Measurements from ENCODE around the gene ZNF783. TPM values are rescaled to one million over a fixed set of nuclear protein-coding genes. Genes with fewer than 3 reads are reported as not detected.

Gene ZNF783
- total and polyA plus RNA-seq, 9 of the 15 experiments (the other 6 are each of a cell fraction or from before 2014, with no cell fraction given): 0.66 to 11.2 (median 5.4) TPM

DNA sequence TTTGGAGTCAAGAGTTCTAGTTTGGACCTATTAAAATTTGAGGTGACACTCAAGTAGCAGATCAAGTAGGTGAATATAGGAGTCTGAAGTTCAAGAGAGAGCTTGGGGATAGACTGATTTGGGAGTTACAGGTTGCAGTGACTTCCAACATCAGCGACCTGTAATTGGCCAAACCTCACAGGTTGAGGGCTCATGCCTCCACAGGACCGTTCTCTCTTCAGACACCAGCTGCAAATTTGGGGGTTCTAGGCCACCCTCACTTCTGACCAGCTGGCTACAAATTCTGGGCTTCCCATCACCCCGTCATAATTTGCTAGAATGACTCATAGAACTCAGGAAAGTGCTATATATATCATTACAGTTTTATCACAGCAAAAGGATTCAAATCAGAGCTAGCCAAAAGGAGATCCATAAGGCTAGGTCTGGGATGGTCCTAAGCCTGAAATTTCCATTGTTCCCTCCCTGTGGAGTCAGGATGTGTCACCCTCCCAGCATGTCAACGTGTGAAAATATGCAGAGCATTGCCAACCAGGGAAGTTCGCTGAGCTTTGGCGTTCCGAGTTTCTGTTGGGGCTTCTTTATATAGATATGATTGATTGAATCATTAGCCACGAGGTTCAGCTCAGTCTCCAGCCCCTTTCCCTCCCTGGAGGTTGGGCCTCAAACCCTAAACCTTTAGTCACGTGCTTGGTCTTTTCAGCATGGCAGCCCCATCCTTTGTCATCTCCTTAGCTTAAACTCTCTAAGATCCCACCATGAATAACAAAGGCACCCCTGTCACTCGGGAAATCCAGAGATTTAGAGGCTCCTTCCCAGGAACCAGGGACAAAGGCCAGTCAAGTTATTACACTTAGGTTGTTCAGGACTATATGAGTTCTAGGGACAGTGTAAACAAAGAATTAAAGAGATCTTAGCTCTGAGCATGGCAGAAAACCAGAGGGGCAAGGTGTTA lies 43.3 kb upstream of the ZNF783 start:
- Histone ChIP-seq H3K27me3 (ENCODE audit: control insufficient read depth in 2 of 2, insufficient read depth in 2 of 2, low read length in 2 of 2) (no peaks in the 10 kb centered on the region), H2AFZ (ENCODE audit: low read depth, low read length) (no peak overlapping the region), H3K79me2 (ENCODE audit: control insufficient read depth, insufficient read depth, low read length) (no peaks in the 10 kb centered on the region), H3K4me3 (no peak overlapping the region), H4K20me1 (replicated peaks; ENCODE audit: control insufficient read depth, insufficient read depth, low read length) (no peaks in the 10 kb centered on the region), H3K27ac (ENCODE audit: extremely low read depth, low read depth, low read length) (no peak overlapping the region), H3K9ac (ENCODE audit: insufficient read depth in 1 of 2, low read depth in 2 of 2, low read length in 2 of 2) (no peak overlapping the region), H3K4me2 (ENCODE audit: insufficient read depth, low read length) (no peak overlapping the region), H3K4me1 (replicated peaks in 1 of 2; ENCODE audit: control insufficient read depth in 2 of 2, insufficient read depth in 2 of 2, low read length in 2 of 2) (peaks cover 0 to 12% of the 10 kb centered on the region in 2 experiments; a peak in 2 of 5 replicates), H3K9me1 (ENCODE audit: control insufficient read depth, insufficient read depth, low read length) (no peaks in the 10 kb centered on the region), H3K36me3 (ENCODE audit: control insufficient read depth, insufficient read depth, low read length) (peaks cover 91% of the 10 kb centered on the region), H3K9me3 (replicated peaks; ENCODE audit: control insufficient read depth, insufficient read depth, low read depth, low read length) (0 out of 2 replicates have a peak, but pooled peaks cover 2% of the 10 kb centered on the region)
- DNase-seq (ENCODE audit: extremely low read depth in 1 of 4, low spot score in 3 of 4) (no peak), FAIRE-seq (no peak), ATAC-seq (no peak)
- BruUV-seq (replicated peaks): no TSS peak
- TF ChIP-seq NR4A1 (CRISPR knock-in tag; IDR thresholded peaks at IDR 0.05): no peak
- TF ChIP-seq NR4A1 (tag; IDR thresholded peaks at IDR 0.05): no peak
- no peak for TF ChIP-seq CBFB (CRISPR knock-in tag; IDR thresholded peaks at IDR 0.05)
- TF ChIP-seq TCF15 (CRISPR knock-in tag; IDR thresholded peaks at IDR 0.05): no peak
- POLR2A ChIA-PET: interaction anchor here (0.6 to 1.3 kb wide), 3 partner anchors 9 to 217 kb away, joined by 4 to 6 read pairs (median 4); no protein-coding TSS in a partner anchor
- intact Hi-C loops (cut with micrococcal nuclease): no loop called here
- 85% methylated on average over 10 of the region's 10 CpGs for WGBS (ENCODE audit: insufficient coverage, low coverage, missing lambda C conversion rate)
- CTCF ChIA-PET (ENCODE audit: low intra/inter-chr PET ratio): no interaction called here
- in situ Hi-C loops (cut with MboI): no loop called here
